ENCODE data around the gene CDH15. TPM values are rescaled to one million over a fixed set of nuclear protein-coding genes. Genes with fewer than 3 reads are reported as not detected.

The CDH15 gene
- total RNA-seq, 3 donors from 2014 or later: not detected

DNA sequence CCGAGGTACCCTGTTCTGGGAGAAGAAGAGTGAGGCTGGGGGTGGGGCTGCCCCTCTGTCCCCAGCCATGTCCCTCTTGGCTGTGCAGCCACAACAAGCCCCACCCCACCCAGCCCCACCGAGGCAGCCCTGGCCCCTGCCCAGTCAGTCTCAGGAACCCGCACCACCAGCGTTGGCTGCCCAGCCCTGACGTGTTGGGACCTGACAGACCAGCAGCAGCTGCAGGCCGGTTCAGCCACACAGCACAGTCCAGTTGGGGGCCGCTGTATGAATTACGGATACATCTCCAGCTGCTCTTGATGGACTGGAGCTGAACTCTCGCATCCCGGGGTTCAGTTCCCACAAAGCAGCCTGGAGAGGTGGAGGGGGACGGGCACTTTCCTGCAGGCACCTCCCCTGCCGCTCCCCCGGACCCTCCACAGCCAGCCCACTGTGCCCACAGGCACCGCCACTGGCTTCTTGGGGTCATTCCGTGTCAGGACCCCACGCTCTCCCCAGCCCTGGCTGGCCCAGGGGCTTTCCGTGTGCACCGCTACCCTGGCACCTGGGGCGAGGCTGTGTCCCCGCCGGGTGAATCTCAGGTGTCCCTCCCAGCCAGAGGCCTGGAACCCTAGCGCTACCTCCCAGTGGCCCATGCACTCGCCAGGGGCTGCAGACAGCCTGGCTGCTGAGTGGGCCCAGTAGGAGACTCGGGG is 7.1 kb downstream of the CDH15 start:
- H3K9me3 ChIP-seq: no peaks in the 10 kb centered on the region
- peaks cover 0 to 11% of the 10 kb centered on the region in 2 donors for H3K4me1 ChIP-seq
- H3K36me3 ChIP-seq: no peaks in the 10 kb centered on the region
- H3K4me3 ChIP-seq: no peak overlapping the region
- peaks cover 0 to 36% of the 10 kb centered on the region in 2 donors for H3K27me3 ChIP-seq
- intact Hi-C loops (cut with DNase I; ENCODE audit: low total_unique reads): loop anchor here (10.0 kb wide), 1 partner anchor 446 kb away; no protein-coding TSS in a partner anchor
- no peak overlapping the region for H3K27ac ChIP-seq
- no peak for DNase-seq (ENCODE audit: low spot score in 2 of 2)
- TF ChIP-seq POLR2AphosphoS5 (IDR thresholded peaks at IDR 0.05): no peak
- TF ChIP-seq, protein P1, sequence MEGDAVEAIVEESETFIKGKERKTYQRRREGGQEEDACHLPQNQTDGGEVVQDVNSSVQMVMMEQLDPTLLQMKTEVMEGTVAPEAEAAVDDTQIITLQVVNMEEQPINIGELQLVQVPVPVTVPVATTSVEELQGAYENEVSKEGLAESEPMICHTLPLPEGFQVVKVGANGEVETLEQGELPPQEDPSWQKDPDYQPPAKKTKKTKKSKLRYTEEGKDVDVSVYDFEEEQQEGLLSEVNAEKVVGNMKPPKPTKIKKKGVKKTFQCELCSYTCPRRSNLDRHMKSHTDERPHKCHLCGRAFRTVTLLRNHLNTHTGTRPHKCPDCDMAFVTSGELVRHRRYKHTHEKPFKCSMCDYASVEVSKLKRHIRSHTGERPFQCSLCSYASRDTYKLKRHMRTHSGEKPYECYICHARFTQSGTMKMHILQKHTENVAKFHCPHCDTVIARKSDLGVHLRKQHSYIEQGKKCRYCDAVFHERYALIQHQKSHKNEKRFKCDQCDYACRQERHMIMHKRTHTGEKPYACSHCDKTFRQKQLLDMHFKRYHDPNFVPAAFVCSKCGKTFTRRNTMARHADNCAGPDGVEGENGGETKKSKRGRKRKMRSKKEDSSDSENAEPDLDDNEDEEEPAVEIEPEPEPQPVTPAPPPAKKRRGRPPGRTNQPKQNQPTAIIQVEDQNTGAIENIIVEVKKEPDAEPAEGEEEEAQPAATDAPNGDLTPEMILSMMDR (IDR thresholded peaks at IDR 0.05): no peak

DNA sequence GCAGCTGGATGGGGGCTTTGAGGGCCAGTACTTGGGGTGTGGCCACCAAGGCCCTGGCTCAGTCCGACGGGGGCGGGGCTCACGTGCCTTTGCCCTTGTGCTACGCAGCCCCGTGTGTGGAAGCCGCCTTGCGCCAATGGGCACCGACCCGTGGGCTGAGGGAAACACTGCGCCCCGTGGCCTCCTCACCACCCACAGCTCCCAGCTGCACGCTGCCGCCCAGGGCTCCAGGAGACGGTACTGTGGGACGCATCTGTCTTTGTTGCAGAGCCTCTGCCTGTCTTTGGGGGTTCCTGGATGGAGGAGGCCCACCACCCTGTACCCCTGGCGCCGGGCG is 7.6 kb downstream of the CDH15 start:
- no peaks in the 10 kb centered on the region for H3K9me3 ChIP-seq
- DNase-seq (ENCODE audit: low spot score in 2 of 2): no peak
- no peak overlapping the region for H3K4me3 ChIP-seq
- H3K27me3 ChIP-seq: peaks cover 0 to 36% of the 10 kb centered on the region in 2 donors
- peaks cover 0 to 11% of the 10 kb centered on the region in 2 donors for H3K4me1 ChIP-seq
- intact Hi-C loops (cut with DNase I; ENCODE audit: low total_unique reads): loop anchor here (10.0 kb wide), 1 partner anchor 446 kb away; no protein-coding TSS in a partner anchor
- no peak overlapping the region for H3K27ac ChIP-seq
- no peak for TF ChIP-seq POLR2AphosphoS5 (IDR thresholded peaks at IDR 0.05)
- TF ChIP-seq, protein P1 (IDR thresholded peaks at IDR 0.05): no peak
- TF ChIP-seq POLR2A (IDR thresholded peaks at IDR 0.05): no peak
- H3K36me3 ChIP-seq: no peaks in the 10 kb centered on the region

DNA sequence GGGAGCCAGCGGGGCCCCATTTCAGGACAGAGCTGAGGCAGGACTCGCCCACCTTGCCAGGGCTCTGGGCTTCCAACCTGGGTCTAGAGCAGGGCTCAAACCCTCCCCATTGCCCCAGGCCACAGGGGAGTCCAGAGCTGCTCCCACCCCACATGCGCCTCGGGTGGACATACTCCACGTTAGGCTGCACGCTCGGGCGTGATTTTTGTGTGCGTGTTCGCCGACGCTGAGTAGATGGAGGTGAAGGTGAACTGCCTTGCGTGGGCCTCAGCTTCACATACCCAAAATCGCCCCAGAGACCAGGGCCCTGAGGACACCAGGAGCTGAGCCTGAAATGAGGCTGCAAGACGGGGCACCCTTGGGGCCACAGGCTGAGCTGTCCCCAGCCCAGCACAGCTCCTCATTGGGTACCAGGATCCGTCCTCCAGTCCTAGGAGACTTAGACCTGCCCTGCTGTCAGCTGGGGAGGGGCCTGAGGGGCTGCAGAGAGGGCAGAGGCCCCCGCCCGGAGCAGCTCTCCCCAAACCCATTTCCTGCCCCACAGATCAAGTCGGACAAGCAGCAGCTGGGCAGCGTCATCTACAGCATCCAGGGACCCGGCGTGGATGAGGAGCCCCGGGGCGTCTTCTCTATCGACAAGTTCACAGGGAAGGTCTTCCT is 8.2 kb downstream of the CDH15 start:
- Histone ChIP-seq H3K36me3 (no peaks in the 10 kb centered on the region), H3K9me3 (no peaks in the 10 kb centered on the region), H3K27ac (no peak overlapping the region), H3K4me3 (no peak overlapping the region), H3K4me1 (peaks cover 0 to 7% of the 10 kb centered on the region in 2 donors), H3K27me3 (peaks cover 3 to 36% of the 10 kb centered on the region in 2 donors)
- TF ChIP-seq, protein P1 (IDR thresholded peaks at IDR 0.05): no peak
- TF ChIP-seq POLR2A (IDR thresholded peaks at IDR 0.05) (no peak), POLR2AphosphoS5 (IDR thresholded peaks at IDR 0.05) (no peak)
- no peak for DNase-seq (ENCODE audit: low spot score in 2 of 2)
- intact Hi-C loops (cut with DNase I; ENCODE audit: low total_unique reads): loop anchor here (10.0 kb wide), 1 partner anchor 445 kb away; no protein-coding TSS in a partner anchor

DNA sequence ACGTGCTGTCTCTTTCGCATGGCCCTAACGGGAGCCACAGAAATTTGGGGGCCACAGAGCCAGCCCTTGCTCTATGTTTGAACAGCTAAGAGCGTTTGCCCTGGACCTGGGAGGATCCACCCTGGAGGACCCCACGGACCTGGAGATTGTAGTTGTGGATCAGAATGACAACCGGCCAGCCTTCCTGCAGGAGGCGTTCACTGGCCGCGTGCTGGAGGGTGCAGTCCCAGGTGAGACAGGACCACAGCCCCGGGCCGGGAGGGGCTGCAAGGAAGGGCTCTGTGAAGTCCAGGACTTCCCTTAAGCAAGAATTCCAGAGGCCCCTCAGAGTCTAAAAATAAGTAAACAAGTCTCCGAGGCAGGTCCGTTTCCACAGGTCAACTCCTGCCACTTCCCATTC is 11.9 kb downstream of the CDH15 start:
- no peak overlapping the region for H3K4me3 ChIP-seq
- no peaks in the 10 kb centered on the region for H3K36me3 ChIP-seq
- no peak for DNase-seq (ENCODE audit: low spot score in 2 of 2)
- no peak for TF ChIP-seq POLR2AphosphoS5 (IDR thresholded peaks at IDR 0.05)
- TF ChIP-seq POLR2A (IDR thresholded peaks at IDR 0.05): no peak
- TF ChIP-seq, protein P1 (IDR thresholded peaks at IDR 0.05): no peak
- no peaks in the 10 kb centered on the region for H3K4me1 ChIP-seq
- intact Hi-C loops (cut with DNase I; ENCODE audit: low total_unique reads): no loop called here
- peaks cover 3 to 16% of the 10 kb centered on the region in 2 donors for H3K27me3 ChIP-seq
- no peak overlapping the region for H3K27ac ChIP-seq
- H3K9me3 ChIP-seq: no peaks in the 10 kb centered on the region
